Measurements from ENCODE around the gene ZER1.

Gene ZER1

GRCh38 chr9:128729766-128730517 lies 41.8 kb downstream of the ZER1 start:
- H3K27me3 ChIP-seq (ENCODE audit: low read length): no peaks in the 10 kb centered on the region
- no peak overlapping the region for H3K4me2 ChIP-seq (ENCODE audit: low read depth, low read length, poor library complexity, severe bottlenecking)
- H3K9me2 ChIP-seq (replicated peaks; ENCODE audit: insufficient read depth, low read length): no peaks in the 10 kb centered on the region
- H2AFZ ChIP-seq (ENCODE audit: low read depth, low read length, severe bottlenecking): no peak overlapping the region
- H4K20me1 ChIP-seq (ENCODE audit: low read depth, low read length): no peaks in the 10 kb centered on the region
- H3K36me3 ChIP-seq (ENCODE audit: low read length): no peaks in the 10 kb centered on the region
- no peak overlapping the region for H3K27ac ChIP-seq (ENCODE audit: low read depth, low read length)
- H3K79me2 ChIP-seq (ENCODE audit: insufficient read depth, low read length): peaks cover 12% of the 10 kb centered on the region; the same call in 1 of the 2 replicates
- H3K4me3 ChIP-seq (ENCODE audit: insufficient read depth, low read length, poor library complexity, severe bottlenecking): no peak overlapping the region
- TF ChIP-seq, protein P1, sequence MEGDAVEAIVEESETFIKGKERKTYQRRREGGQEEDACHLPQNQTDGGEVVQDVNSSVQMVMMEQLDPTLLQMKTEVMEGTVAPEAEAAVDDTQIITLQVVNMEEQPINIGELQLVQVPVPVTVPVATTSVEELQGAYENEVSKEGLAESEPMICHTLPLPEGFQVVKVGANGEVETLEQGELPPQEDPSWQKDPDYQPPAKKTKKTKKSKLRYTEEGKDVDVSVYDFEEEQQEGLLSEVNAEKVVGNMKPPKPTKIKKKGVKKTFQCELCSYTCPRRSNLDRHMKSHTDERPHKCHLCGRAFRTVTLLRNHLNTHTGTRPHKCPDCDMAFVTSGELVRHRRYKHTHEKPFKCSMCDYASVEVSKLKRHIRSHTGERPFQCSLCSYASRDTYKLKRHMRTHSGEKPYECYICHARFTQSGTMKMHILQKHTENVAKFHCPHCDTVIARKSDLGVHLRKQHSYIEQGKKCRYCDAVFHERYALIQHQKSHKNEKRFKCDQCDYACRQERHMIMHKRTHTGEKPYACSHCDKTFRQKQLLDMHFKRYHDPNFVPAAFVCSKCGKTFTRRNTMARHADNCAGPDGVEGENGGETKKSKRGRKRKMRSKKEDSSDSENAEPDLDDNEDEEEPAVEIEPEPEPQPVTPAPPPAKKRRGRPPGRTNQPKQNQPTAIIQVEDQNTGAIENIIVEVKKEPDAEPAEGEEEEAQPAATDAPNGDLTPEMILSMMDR (IDR thresholded peaks at IDR 0.05; ENCODE audit: insufficient read depth, low read length, poor library complexity, severe bottlenecking): no peak
- TF ChIP-seq EZH2phosphoT487 (conservative IDR thresholded peaks at IDR 0.05; ENCODE audit: low read length): no peak
- H3K9me3 ChIP-seq (ENCODE audit: insufficient read depth, low read length): no peaks in the 10 kb centered on the region
- no peaks in the 10 kb centered on the region for H3F3A ChIP-seq (ENCODE audit: insufficient read depth)
- H3K9ac ChIP-seq (ENCODE audit: low read length): no peak overlapping the region

DNA sequence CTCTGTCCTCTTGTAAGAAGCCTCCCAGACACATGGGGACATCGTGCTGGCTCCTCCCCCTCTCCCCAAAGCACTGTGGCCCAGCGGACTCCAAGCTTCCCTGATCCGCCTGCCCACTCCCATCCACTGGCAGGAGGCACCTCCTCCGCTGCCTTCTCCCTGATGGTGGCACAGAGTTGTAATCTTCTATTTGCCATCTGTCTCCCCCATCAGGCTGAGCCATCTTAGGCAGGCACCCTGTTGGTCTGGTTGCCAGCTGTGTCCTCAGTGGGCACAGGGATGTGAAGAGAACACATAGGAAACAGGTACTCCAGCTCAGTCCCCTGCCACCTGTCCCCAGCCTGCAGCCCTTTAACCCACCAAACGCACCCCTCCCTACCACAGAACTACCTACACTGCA lies 42.4 kb downstream of the ZER1 start:
- no peaks in the 10 kb centered on the region for H3K27me3 ChIP-seq (ENCODE audit: low read length)
- H3K27ac ChIP-seq (ENCODE audit: low read depth, low read length): no peak overlapping the region
- H3K9me3 ChIP-seq (ENCODE audit: insufficient read depth, low read length): no peaks in the 10 kb centered on the region

GRCh38 chr9:128728298-128728697 lies 43.4 kb downstream of the ZER1 start:
- Histone ChIP-seq H4K20me1 (ENCODE audit: low read depth, low read length) (no peaks in the 10 kb centered on the region), H3K4me3 (ENCODE audit: insufficient read depth, low read length, poor library complexity, severe bottlenecking) (no peak overlapping the region), H3K27me3 (ENCODE audit: low read length) (no peaks in the 10 kb centered on the region), H3K4me2 (ENCODE audit: low read depth, low read length, poor library complexity, severe bottlenecking) (no peak overlapping the region), H3K9me3 (ENCODE audit: insufficient read depth, low read length) (no peaks in the 10 kb centered on the region), H3K36me3 (ENCODE audit: low read length) (no peaks in the 10 kb centered on the region), H2AFZ (ENCODE audit: low read depth, low read length, severe bottlenecking) (no peak overlapping the region), H3K9ac (ENCODE audit: low read length) (no peak overlapping the region), H3K79me2 (ENCODE audit: insufficient read depth, low read length) (peaks cover 23% of the 10 kb centered on the region), H3K27ac (ENCODE audit: low read depth, low read length) (no peak overlapping the region), H3F3A (ENCODE audit: insufficient read depth) (no peaks in the 10 kb centered on the region), H3K9me2 (replicated peaks; ENCODE audit: insufficient read depth, low read length) (no peaks in the 10 kb centered on the region)
- no peak for TF ChIP-seq EZH2phosphoT487 (conservative IDR thresholded peaks at IDR 0.05; ENCODE audit: low read length)
- TF ChIP-seq, protein P1 (IDR thresholded peaks at IDR 0.05; ENCODE audit: insufficient read depth, low read length, poor library complexity, severe bottlenecking): no peak

More for the DNA sequence above, 42.4 kb downstream of the ZER1 start:
- Histone ChIP-seq H3K36me3 (ENCODE audit: low read length) (no peaks in the 10 kb centered on the region), H4K20me1 (ENCODE audit: low read depth, low read length) (no peaks in the 10 kb centered on the region), H3F3A (ENCODE audit: insufficient read depth) (no peaks in the 10 kb centered on the region), H3K9me2 (replicated peaks; ENCODE audit: insufficient read depth, low read length) (no peaks in the 10 kb centered on the region), H2AFZ (ENCODE audit: low read depth, low read length, severe bottlenecking) (no peak overlapping the region), H3K9ac (ENCODE audit: low read length) (no peak overlapping the region), H3K79me2 (ENCODE audit: insufficient read depth, low read length) (peaks cover 18% of the 10 kb centered on the region; the same call in 1 of the 2 replicates), H3K4me2 (ENCODE audit: low read depth, low read length, poor library complexity, severe bottlenecking) (no peak overlapping the region), H3K4me3 (ENCODE audit: insufficient read depth, low read length, poor library complexity, severe bottlenecking) (no peak overlapping the region)
- TF ChIP-seq EZH2phosphoT487 (conservative IDR thresholded peaks at IDR 0.05; ENCODE audit: low read length): no peak
- TF ChIP-seq, protein P1 (IDR thresholded peaks at IDR 0.05; ENCODE audit: insufficient read depth, low read length, poor library complexity, severe bottlenecking): no peak

All from SU-DHL-6 (cell line).